GM12878 (cell line): Measurements from ENCODE around the gene PAFAH2. TPM values are rescaled to one million over a fixed set of nuclear protein-coding genes. Genes with fewer than 3 reads are reported as not detected.

Source experiments
- ATAC-seq: fragments of 200-7000 bp; cut with Tn5 transposase; 3 replicates; pipeline ENCODE4 v1.9.1; 2020; ENCODE audit warnings: mild to moderate bottlenecking, moderate library complexity
- BruUV-seq: library from RNA; stranded (reverse); fragments of 400-500 nt; replicated peaks from 2 replicates; lab custom pipeline; 2021; lab: Mats Ljungman, UMichigan
- CTCF ChIA-PET: fragments of 300-600 bp; sonication (Branson Sonifier 250); formaldehyde crosslinking; extraction: SDS; loops from one replicate; lab custom pipeline; 2021; ENCODE audit warnings: inconsistent platforms; lab: Yijun Ruan, JAX
- POLR2A ChIA-PET: fragments of 350-600 bp; formaldehyde crosslinking; extraction: SDS; loops from one replicate; lab custom pipeline; 2021; ENCODE audit warnings: inconsistent platforms; lab: Charles Lee
- RAD21 ChIA-PET: fragments of 300-600 bp; sonication (Branson Sonifier 250); formaldehyde crosslinking; loops from one replicate; lab custom pipeline; 2023; ENCODE audit warnings: antibody characterized with exemption; ENCODE audit not compliant: unreplicated experiment; lab: Charles Lee
- SMC1A ChIA-PET: fragments of 300-600 bp; sonication (Branson Sonifier 250); formaldehyde crosslinking; loops from one replicate; lab custom pipeline; 2023; ENCODE audit not compliant: unreplicated experiment, uncharacterized antibody; lab: Charles Lee
- DNase-seq: peaks from one replicate; pipeline ENCODE4 v3.0.0-alpha.2; 2011; ENCODE audit warnings: low read depth, low spot score
- FAIRE-seq: peaks from 3 replicates; lab custom pipeline; 2011; peaks lifted over from hg19 to GRCh38; lab: Jason Lieb, UNC
- H2AFZ ChIP-seq: 2 replicates; pipeline ENCODE4 v1.6.0; 2011; ENCODE audit warnings: low read depth, low read length, control low read depth; ENCODE audit not compliant: control insufficient read depth
- H3K27ac ChIP-seq: 2 replicates; pipeline ENCODE4 v1.5.1; 2011; ENCODE audit warnings: control low read depth; ENCODE audit not compliant: control insufficient read depth, insufficient read depth
- H3K27me3 ChIP-seq, 2 experiments: replicated peaks in 1 of 2; 2 replicates each; pipeline versions ENCODE4 v1.6.0 to v1.6.1; 2011; ENCODE audit warnings: low read length in 1 of 2; ENCODE audit not compliant: control insufficient read depth in 2 of 2, insufficient read depth in 2 of 2
- H3K36me3 ChIP-seq, 2 experiments: 2 replicates each; pipeline ENCODE4 v1.5.1; 2011; ENCODE audit warnings: low read length in 1 of 2; ENCODE audit not compliant: control insufficient read depth in 2 of 2, insufficient read depth in 2 of 2
- H3K4me1 ChIP-seq: 2 replicates; pipeline ENCODE4 v1.6.1; 2011; ENCODE audit warnings: mild to moderate bottlenecking, low read length, moderate library complexity, mixed read lengths; ENCODE audit not compliant: control insufficient read depth, insufficient read depth
- H3K4me2 ChIP-seq: 2 replicates; pipeline ENCODE4 v1.6.0; 2011; ENCODE audit warnings: control low read depth; ENCODE audit not compliant: control insufficient read depth, insufficient read depth
- H3K4me3 ChIP-seq: fragments of 200-600 bp; sonication (generic); 2 replicates; pipeline ENCODE4 v1.5.1; 2016
- H3K79me2 ChIP-seq: 2 replicates; pipeline ENCODE4 v1.6.0; 2011; ENCODE audit warnings: low read length; ENCODE audit not compliant: control insufficient read depth, insufficient read depth
- H3K9ac ChIP-seq: 2 replicates; pipeline ENCODE4 v1.8.0; 2011; ENCODE audit warnings: low read length, control low read depth, mixed read lengths; ENCODE audit not compliant: control insufficient read depth, insufficient read depth
- H3K9me3 ChIP-seq: replicated peaks from 3 replicates; pipeline ENCODE4 v1.5.1; 2011; ENCODE audit warnings: mild to moderate bottlenecking, low read length; ENCODE audit not compliant: control insufficient read depth, insufficient read depth
- H4K20me1 ChIP-seq: 2 replicates; pipeline ENCODE4 v1.6.0; 2011; ENCODE audit not compliant: control insufficient read depth, insufficient read depth
- BCL11A ChIP-seq: IDR thresholded peaks from 2 replicates; pipeline ENCODE4 v1.6.1; 2011; ENCODE audit warnings: low read depth, low read length
- BCL3 ChIP-seq: IDR thresholded peaks from 2 replicates; pipeline ENCODE4 v1.6.1; 2011; ENCODE audit warnings: borderline replicate concordance, low read depth, mild to moderate bottlenecking, moderate library complexity, low read length; ENCODE audit not compliant: insufficient read depth, poor library complexity, severe bottlenecking
- CHD2 ChIP-seq: IDR thresholded peaks from 2 replicates; pipeline ENCODE4 v1.6.1; 2011; ENCODE audit warnings: low read depth, low read length, improper control_type of control experiment, borderline replicate concordance
- KAT2A ChIP-seq: conservative IDR thresholded peaks from 2 replicates; pipeline ENCODE4 v1.6.1; 2011; ENCODE audit warnings: low read depth, low read length; ENCODE audit not compliant: control insufficient read depth
- NR2C2 ChIP-seq: IDR thresholded peaks from 2 replicates; pipeline ENCODE4 v1.6.1; 2011; ENCODE audit warnings: borderline replicate concordance, low read depth; ENCODE audit not compliant: control insufficient read depth, insufficient read length
- PBX3 ChIP-seq: IDR thresholded peaks from 2 replicates; pipeline ENCODE4 v1.6.1; 2011; ENCODE audit warnings: mild to moderate bottlenecking, low read depth, low read length, moderate library complexity; ENCODE audit not compliant: insufficient replicate concordance
- RAD51 ChIP-seq: fragments of 450-650 bp; IDR thresholded peaks from 2 replicates; pipeline ENCODE4 v1.6.1; 2016; ENCODE audit warnings: moderate library complexity, mild to moderate bottlenecking, inconsistent platforms
- RFX5 ChIP-seq: IDR thresholded peaks from 2 replicates; pipeline ENCODE4 v1.6.1; 2011; ENCODE audit warnings: low read depth, low read length, improper control_type of control experiment
- SMAD5 ChIP-seq: IDR thresholded peaks from 2 replicates; pipeline ENCODE4 v1.6.1; 2016; ENCODE audit warnings: antibody characterized with exemption, low read depth
- SREBF2 ChIP-seq: IDR thresholded peaks from 2 replicates; pipeline ENCODE4 v1.6.1; 2012; ENCODE audit warnings: mild to moderate bottlenecking, low read length
- SUPT20H ChIP-seq: IDR thresholded peaks from 2 replicates; pipeline ENCODE4 v1.6.1; 2011; ENCODE audit warnings: low read depth, mild to moderate bottlenecking, low read length, moderate library complexity, borderline replicate concordance; ENCODE audit not compliant: control insufficient read depth
- TARDBP ChIP-seq: IDR thresholded peaks from 2 replicates; pipeline ENCODE4 v1.6.1; 2016; ENCODE audit warnings: borderline replicate concordance
- TCF12 ChIP-seq: IDR thresholded peaks from 2 replicates; pipeline ENCODE4 v1.6.1; 2011; ENCODE audit warnings: low read depth, mild to moderate bottlenecking, low read length
- ZNF384 ChIP-seq: IDR thresholded peaks from 2 replicates; pipeline ENCODE4 v1.6.1; 2012; ENCODE audit warnings: low read depth, mild to moderate bottlenecking, low read length, improper control_type of control experiment, borderline replicate concordance
- WGBS: methylation state at CpG from one replicate; pipeline ENCODE4 v1.1.6; 2016; ENCODE audit warnings: low lambda C conversion rate; ENCODE audit not compliant: insufficient replicate concordance, insufficient coverage; ENCODE audit errors: missing lambda C conversion rate; 5-methylcytosine and 5-hydroxymethylcytosine counted together
- in situ Hi-C: fragments of 300-500 bp; cut with MboI; formaldehyde crosslinking; loops from 9 replicates; pipeline ENCODE4 v1.14.3; 2018; ENCODE audit warnings: mixed read lengths
- intact Hi-C: fragments of 100-400 bp; cut with micrococcal nuclease; formaldehyde crosslinking; loops from one replicate; pipeline ENCODE4 v1.14.2; 2022; ENCODE audit not compliant: unreplicated experiment
- polyA plus RNA-seq, 11 experiments: library from polyadenylated mRNA; depleted of rRNA in 4 of 11; unstranded in 6 of 11; stranded (reverse) in 5 of 11; fragments of >200 nt; fragmentation: Nextera tagmentation in 4 of 11; fragmentation: Illumina TruSeq in 1 of 11; extraction: Ambion mirVana in 4 of 11; extraction: Trizol in 1 of 11; gene quantifications; 1 replicate in 1 of 11; 2 replicates in 10 of 11; pipeline versions ENCODE4 v1.2.1 to v1.2.3, GENCODE V29; 2011 to 2016; ENCODE audit warnings: inconsistent platforms in 2 of 11, missing spikeins in 2 of 11, low read depth in 1 of 11
- total RNA-seq, 4 experiments: library from RNA; depleted of rRNA in 3 of 4; stranded (reverse); fragments of >200 nt in 3 of 4; fragmentation: Illumina TruSeq in 1 of 4; extraction: Trizol in 1 of 4; gene quantifications; 2 replicates each; pipeline versions ENCODE4 v1.2.1 to v1.2.3, GENCODE V29; 2013 to 2021

PAFAH2 gene
- total and polyA plus RNA-seq, 10 of the 15 experiments (the other 5 are each of a cell fraction or from before 2014, with no cell fraction given), result 3.0 to 9.5 (median 6.5) TPM

- peaks cover 0 to 6% of the 10 kb centered on the region in 2 experiments; a peak in 2 of 4 replicates for H3K36me3 ChIP-seq
- no peak overlapping the region for H3K27ac ChIP-seq
- no peak overlapping the region for H3K4me2 ChIP-seq
- no peak overlapping the region for H2AFZ ChIP-seq
- DNase-seq, result no peak
- H3K79me2 ChIP-seq, result peaks cover 3% of the 10 kb centered on the region; the same call in 1 of the 2 replicates
- TF ChIP-seq SMAD5 (no peak), RAD51 (no peak), CHD2 (no peak), NR2C2 (no peak), SUPT20H (no peak), ZNF384 (no peak), BCL11A (no peak), SREBF2 (no peak), RFX5 (no peak), BCL3 (no peak), KAT2A (no peak), TARDBP (no peak), TCF12 (no peak), PBX3 (no peak)
- H4K20me1 ChIP-seq, result no peaks in the 10 kb centered on the region
- CTCF ChIA-PET, result interaction anchor here (1.0 to 1.1 kb wide), 2 partner anchors 96 to 97 kb away, joined by 3 to 6 read pairs; no protein-coding TSS in a partner anchor
- ATAC-seq, result no peak
- H3K9me3 ChIP-seq, result no peaks in the 10 kb centered on the region
- 78% methylated on average over 5 of the region's 5 CpGs for WGBS
- in situ Hi-C loops, result no loop called here
- SMC1A ChIA-PET, result interaction anchor here (1.2 to 1.5 kb wide), 2 partner anchors 8 to 97 kb away, joined by 3 to 6 read pairs; no protein-coding TSS in a partner anchor
- H3K4me1 ChIP-seq, result peaks cover 6% of the 10 kb centered on the region
- H3K4me3 ChIP-seq, result no peak overlapping the region
- no peaks in the 10 kb centered on the region for H3K27me3 ChIP-seq
- intact Hi-C loops, result no loop called here
- FAIRE-seq, result no peak
- POLR2A ChIA-PET, result no interaction called here
- H3K9ac ChIP-seq, result no peak overlapping the region
- RAD21 ChIA-PET, result interaction anchor here (1.1 kb wide), 1 partner anchor 96 kb away, joined by 4 read pairs; no protein-coding TSS in a partner anchor
- no TSS peak for BruUV-seq
These were observed 5.8 kb downstream of the PAFAH2 start for GRCh38 chr1:25991937-25992688.
